Colonic mucosa (tissue), 4 donors: Measurements from ENCODE around the gene CUX1. TPM values are rescaled to one million over a fixed set of nuclear protein-coding genes. Genes with fewer than 3 reads are reported as not detected.

Experiments
- DNase-seq: peaks from one replicate; pipeline ENCODE4 v3.0.0-alpha.2; 2020
- H3K27ac ChIP-seq: fragments of 200-600 bp; one replicate; pipeline ENCODE4 v1.8.0; 2021
- H3K27me3 ChIP-seq: fragments of 200-600 bp; one replicate; pipeline ENCODE4 v1.8.0; 2021
- H3K36me3 ChIP-seq: fragments of 200-600 bp; one replicate; pipeline ENCODE4 v1.8.0; 2021
- H3K4me1 ChIP-seq: fragments of 200-600 bp; one replicate; pipeline ENCODE4 v1.8.0; 2021; ENCODE audit warnings: mild to moderate bottlenecking
- H3K4me3 ChIP-seq: fragments of 200-600 bp; one replicate; pipeline ENCODE4 v1.8.0; 2021
- H3K9ac ChIP-seq, 2 donors: one replicate each; pipeline ENCODE4 v1.7.0; 2013; ENCODE audit warnings: control low read depth in 2 of 2, low read depth in 2 of 2, low read length in 2 of 2
- H3K9me3 ChIP-seq: fragments of 200-600 bp; one replicate; pipeline ENCODE4 v1.8.0; 2021
- intact Hi-C: fragments of 100-400 bp; cut with DNase I; formaldehyde crosslinking; loops from one replicate; pipeline ENCODE4 v1.14.1; 2022
- total RNA-seq, 2 donors: library from RNA; stranded (reverse); fragmentation: NEBNext Ultra II Directional in 1 of 2; extraction: Animal tissue kit (Norgen Biotek cat#: 25700) in 1 of 2; gene quantifications; one replicate each; pipeline ENCODE4 v1.2.1, GENCODE V29; 2021
- TF ChIP-seq, protein P1 (sequence below): fragments of 200-600 bp; IDR thresholded peaks from one replicate; pipeline ENCODE4 v1.8.0; 2022; ENCODE audit warnings: antibody characterized with exemption, mild to moderate bottlenecking
- donor health status: healthy.
- donor health status: DM: no; HTN: no; CAD: no.
- donor health status: DM: no; HTN: no; CAD: no.

CUX1 gene
- total RNA-seq, 2 donors from 2014 or later: 68.5 to 97.5 TPM

DNA sequence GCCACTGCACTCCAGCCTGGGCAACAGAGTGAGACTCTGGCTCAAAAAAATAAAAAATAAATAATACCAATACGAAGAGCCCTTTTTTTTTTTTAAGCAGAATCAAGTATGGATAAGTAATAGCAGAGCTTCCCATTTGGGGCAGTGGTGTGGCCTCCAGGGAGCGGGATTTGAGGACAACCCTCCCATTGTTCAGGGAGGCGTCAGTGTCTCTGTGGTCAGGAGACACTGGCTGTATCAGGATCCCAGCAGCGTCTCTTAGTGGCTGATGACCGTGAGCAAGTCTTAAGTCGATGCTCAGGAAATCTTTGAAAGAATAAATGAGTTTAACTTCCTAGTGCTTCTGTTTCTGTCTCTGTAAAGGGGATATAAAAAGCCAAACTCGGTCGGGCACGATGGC lies 444.0 kb downstream of the CUX1 start:
- Histone ChIP-seq H3K4me1 (no peaks in the 10 kb centered on the region), H3K27ac (no peak overlapping the region), H3K36me3 (no peaks in the 10 kb centered on the region), H3K4me3 (no peak overlapping the region), H3K9me3 (no peaks in the 10 kb centered on the region), H3K27me3 (no peaks in the 10 kb centered on the region), H3K9ac (no peak overlapping the region)
- TF ChIP-seq, protein P1, sequence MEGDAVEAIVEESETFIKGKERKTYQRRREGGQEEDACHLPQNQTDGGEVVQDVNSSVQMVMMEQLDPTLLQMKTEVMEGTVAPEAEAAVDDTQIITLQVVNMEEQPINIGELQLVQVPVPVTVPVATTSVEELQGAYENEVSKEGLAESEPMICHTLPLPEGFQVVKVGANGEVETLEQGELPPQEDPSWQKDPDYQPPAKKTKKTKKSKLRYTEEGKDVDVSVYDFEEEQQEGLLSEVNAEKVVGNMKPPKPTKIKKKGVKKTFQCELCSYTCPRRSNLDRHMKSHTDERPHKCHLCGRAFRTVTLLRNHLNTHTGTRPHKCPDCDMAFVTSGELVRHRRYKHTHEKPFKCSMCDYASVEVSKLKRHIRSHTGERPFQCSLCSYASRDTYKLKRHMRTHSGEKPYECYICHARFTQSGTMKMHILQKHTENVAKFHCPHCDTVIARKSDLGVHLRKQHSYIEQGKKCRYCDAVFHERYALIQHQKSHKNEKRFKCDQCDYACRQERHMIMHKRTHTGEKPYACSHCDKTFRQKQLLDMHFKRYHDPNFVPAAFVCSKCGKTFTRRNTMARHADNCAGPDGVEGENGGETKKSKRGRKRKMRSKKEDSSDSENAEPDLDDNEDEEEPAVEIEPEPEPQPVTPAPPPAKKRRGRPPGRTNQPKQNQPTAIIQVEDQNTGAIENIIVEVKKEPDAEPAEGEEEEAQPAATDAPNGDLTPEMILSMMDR: no peak
- intact Hi-C loops: no loop called here
- no peak for DNase-seq

DNA sequence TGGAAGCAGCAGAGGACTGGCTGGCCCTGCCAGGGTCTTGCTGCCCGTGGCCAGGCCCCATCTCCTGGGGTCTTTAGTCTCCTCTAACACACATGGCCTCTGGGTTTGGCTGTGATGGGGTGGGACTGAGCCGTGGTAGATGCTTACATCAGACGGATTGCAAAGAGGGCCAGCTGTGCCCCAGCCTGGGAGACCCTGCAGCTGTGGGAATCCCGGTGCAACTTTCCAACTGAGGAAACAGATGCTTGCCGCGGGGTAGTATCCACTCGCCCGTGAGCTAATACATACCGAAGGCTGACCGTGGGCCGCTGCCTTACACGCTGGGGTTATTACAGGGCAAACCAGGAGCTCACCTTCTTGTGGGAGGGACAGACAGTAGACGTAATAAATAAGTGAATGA lies 445.1 kb downstream of the CUX1 start:
- no peak overlapping the region for H3K27ac ChIP-seq
- H3K4me1 ChIP-seq: no peaks in the 10 kb centered on the region
- H3K4me3 ChIP-seq: no peak overlapping the region
- TF ChIP-seq, protein P1: no peak
- intact Hi-C loops: no loop called here
- H3K27me3 ChIP-seq: no peaks in the 10 kb centered on the region
- H3K9ac ChIP-seq: no peak overlapping the region
- DNase-seq: no peak
- H3K36me3 ChIP-seq: no peaks in the 10 kb centered on the region
- H3K9me3 ChIP-seq: no peaks in the 10 kb centered on the region

DNA sequence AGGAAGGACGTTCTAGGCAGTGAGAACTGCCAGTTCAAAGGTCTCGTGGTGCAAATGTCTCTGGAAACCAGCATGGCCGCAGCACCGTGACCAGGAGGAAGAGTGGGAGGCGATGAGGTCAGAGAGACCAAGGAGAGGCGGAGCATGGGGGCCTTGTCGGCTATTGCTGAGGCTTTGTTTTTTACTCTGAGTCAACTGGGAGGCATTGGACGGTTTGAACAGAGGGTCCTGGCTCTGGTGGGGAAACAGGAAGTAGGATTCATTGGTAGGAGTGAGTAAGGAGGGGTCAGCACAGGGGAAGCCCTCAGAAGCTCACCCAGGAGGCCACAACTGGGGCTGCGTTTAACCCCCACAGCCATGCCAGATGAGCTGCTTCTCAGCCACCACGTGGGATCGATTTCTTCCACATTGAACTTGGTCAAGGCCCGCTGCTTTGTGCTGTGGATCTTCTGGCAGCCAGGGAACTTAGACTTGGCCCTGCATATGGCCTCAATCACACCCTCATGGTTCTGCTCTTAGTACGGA lies 447.0 kb downstream of the CUX1 start:
- H3K36me3 ChIP-seq: no peaks in the 10 kb centered on the region
- no peaks in the 10 kb centered on the region for H3K9me3 ChIP-seq
- H3K9ac ChIP-seq: no peak overlapping the region
- H3K4me1 ChIP-seq: no peaks in the 10 kb centered on the region
- TF ChIP-seq, protein P1: no peak
- H3K27ac ChIP-seq: no peak overlapping the region
- no peak for DNase-seq
- intact Hi-C loops: no loop called here
- H3K27me3 ChIP-seq: no peaks in the 10 kb centered on the region
- H3K4me3 ChIP-seq: no peak overlapping the region

DNA sequence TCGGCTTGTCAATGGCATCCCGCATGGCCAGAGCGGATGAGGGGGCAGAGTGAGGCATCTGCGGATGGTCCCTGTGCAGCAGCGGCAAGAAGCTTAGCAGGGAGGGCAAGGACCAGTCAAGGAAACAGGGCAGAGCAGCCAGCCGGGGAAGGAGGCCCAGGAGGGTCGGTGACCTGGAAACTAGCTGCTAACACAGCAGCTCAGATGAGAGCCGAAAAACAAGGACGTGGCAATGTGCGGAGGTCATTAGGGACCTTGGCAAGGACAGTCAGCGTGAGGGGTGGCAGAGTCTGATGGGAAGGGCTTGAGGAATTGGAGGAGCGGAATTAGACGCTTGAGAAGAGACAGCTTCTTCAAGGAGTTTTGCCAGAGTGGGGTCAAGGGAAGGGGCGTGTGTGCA lies 449.1 kb downstream of the CUX1 start:
- Histone ChIP-seq H3K9ac (no peak overlapping the region), H3K36me3 (no peaks in the 10 kb centered on the region), H3K4me3 (no peak overlapping the region), H3K27ac (no peak overlapping the region), H3K4me1 (no peaks in the 10 kb centered on the region), H3K27me3 (no peaks in the 10 kb centered on the region), H3K9me3 (no peaks in the 10 kb centered on the region)
- intact Hi-C loops: no loop called here
- no peak for DNase-seq
- TF ChIP-seq, protein P1: no peak

DNA sequence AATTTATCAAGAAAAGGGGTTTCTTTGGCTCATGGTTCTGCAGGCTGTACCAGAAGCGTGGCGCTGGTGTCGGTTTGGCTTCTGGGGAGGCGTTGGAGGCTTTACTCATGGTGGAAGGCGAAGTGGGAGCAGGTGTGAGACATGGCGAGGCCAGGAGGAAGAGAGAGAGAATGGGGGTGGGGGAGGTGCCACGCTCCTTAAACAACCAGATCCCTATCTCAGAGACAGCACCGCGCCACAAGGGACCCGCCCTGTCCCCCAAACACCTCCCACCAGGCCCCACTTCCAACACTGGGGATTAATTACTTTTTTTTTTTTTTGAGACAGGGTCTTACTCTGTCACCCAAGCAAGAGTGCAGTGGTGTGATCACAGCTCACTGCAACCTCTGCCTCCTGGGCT lies 451.2 kb downstream of the CUX1 start:
- no peak for DNase-seq
- Histone ChIP-seq H3K27me3 (no peaks in the 10 kb centered on the region), H3K4me3 (no peak overlapping the region), H3K9ac (no peak overlapping the region), H3K36me3 (no peaks in the 10 kb centered on the region), H3K9me3 (no peaks in the 10 kb centered on the region), H3K4me1 (peaks cover 5% of the 10 kb centered on the region), H3K27ac (no peak overlapping the region)
- TF ChIP-seq, protein P1: no peak
- intact Hi-C loops: no loop called here
